ENCODE data around the gene GCSH. TPM values are rescaled to one million over a fixed set of nuclear protein-coding genes. Genes with fewer than 3 reads are reported as not detected.

Gene GCSH
- total RNA-seq, 2 donors from 2014 or later = 10.6 to 13.6 TPM

GRCh38 chr16:81101702-81102101 is 5.5 kb upstream of the GCSH start:
- TF ChIP-seq CTCF (IDR thresholded peaks at IDR 0.05) = no peak
- no peaks in the 10 kb centered on the region for H3K9me3 ChIP-seq
- DNase-seq (ENCODE audit: low spot score) = no peak
- H3K4me1 ChIP-seq (ENCODE audit: control insufficient read depth in 1 of 2, low read depth in 2 of 2) = no peaks in the 10 kb centered on the region
- no peak overlapping the region for H3K27ac ChIP-seq
- no peak for ATAC-seq (ENCODE audit: insufficient number of reproducible peaks, low FRiP score, low read depth)
- H3K27me3 ChIP-seq (replicated peaks; ENCODE audit: insufficient read depth) = no peaks in the 10 kb centered on the region
- H3K4me3 ChIP-seq = no peak overlapping the region
- no peaks in the 10 kb centered on the region for H3K36me3 ChIP-seq

- Histone ChIP-seq H3K36me3 (no peaks in the 10 kb centered on the region), H3K9me3 (no peaks in the 10 kb centered on the region), H3K27ac (no peak overlapping the region), H3K4me1 (ENCODE audit: control insufficient read depth in 1 of 2, low read depth in 2 of 2) (peaks cover 0 to 3% of the 10 kb centered on the region in 2 donors), H3K4me3 (no peak overlapping the region), H3K27me3 (replicated peaks; ENCODE audit: insufficient read depth) (no peaks in the 10 kb centered on the region)
- ATAC-seq (ENCODE audit: insufficient number of reproducible peaks, low FRiP score, low read depth) (no peak), DNase-seq (ENCODE audit: low spot score) (no peak)
- no peak for TF ChIP-seq CTCF (IDR thresholded peaks at IDR 0.05)
Measured at GRCh38 chr16:81099958-81100357, 3.8 kb upstream of the GCSH start.

GRCh38 chr16:81097230-81097629 is 1.0 kb upstream of the GCSH start:
- DNase-seq (ENCODE audit: low spot score) = no peak
- peak overlapping the region in 1 of 2 donors; percentile 64 for H3K27ac ChIP-seq
- ATAC-seq (ENCODE audit: insufficient number of reproducible peaks, low FRiP score, low read depth) = no peak
- H3K36me3 ChIP-seq = no peaks in the 10 kb centered on the region
- TF ChIP-seq CTCF (IDR thresholded peaks at IDR 0.05) = no peak
- no peaks in the 10 kb centered on the region for H3K9me3 ChIP-seq
- H3K4me3 ChIP-seq = no peak overlapping the region
- H3K27me3 ChIP-seq (replicated peaks; ENCODE audit: insufficient read depth) = no peaks in the 10 kb centered on the region
- peaks cover 0 to 4% of the 10 kb centered on the region in 2 donors for H3K4me1 ChIP-seq (ENCODE audit: control insufficient read depth in 1 of 2, low read depth in 2 of 2)

- Histone ChIP-seq H3K36me3 (no peaks in the 10 kb centered on the region), H3K9me3 (no peaks in the 10 kb centered on the region), H3K27ac (peak overlapping the region; percentile 64 to 79), H3K4me3 (peak overlapping the region; percentile 75), H3K27me3 (replicated peaks; ENCODE audit: insufficient read depth) (no peaks in the 10 kb centered on the region), H3K4me1 (ENCODE audit: control insufficient read depth in 1 of 2, low read depth in 2 of 2) (peaks cover 0 to 4% of the 10 kb centered on the region in 2 donors)
- ATAC-seq (ENCODE audit: insufficient number of reproducible peaks, low FRiP score, low read depth) (no peak), DNase-seq (ENCODE audit: low spot score) (no peak)
- TF ChIP-seq CTCF (IDR thresholded peaks at IDR 0.05) = no peak
Measured at GRCh38 chr16:81096715-81097208, 567 bp upstream of the GCSH start.

- Histone ChIP-seq H3K9me3 (no peaks in the 10 kb centered on the region), H3K4me3 (peak overlapping the region; percentile 75), H3K4me1 (ENCODE audit: control insufficient read depth in 1 of 2, low read depth in 2 of 2) (peaks cover 0 to 4% of the 10 kb centered on the region in 2 donors), H3K36me3 (no peaks in the 10 kb centered on the region), H3K27me3 (replicated peaks; ENCODE audit: insufficient read depth) (no peaks in the 10 kb centered on the region), H3K27ac (peak overlapping the region; percentile 57 to 79)
- no peak for TF ChIP-seq CTCF (IDR thresholded peaks at IDR 0.05)
- no peak for DNase-seq (ENCODE audit: low spot score)
- no peak for ATAC-seq (ENCODE audit: insufficient number of reproducible peaks, low FRiP score, low read depth)
Measured at GRCh38 chr16:81095653-81095952, 592 bp downstream of the GCSH start.
